GM23338 (cell line): ENCODE data around the gene HNRNPR. TPM values are rescaled to one million over a fixed set of nuclear protein-coding genes. Genes with fewer than 3 reads are reported as not detected.

Source experiments
- ATAC-seq: fragments of 200-7000 bp; cut with Tn5 transposase; 3 replicates; pipeline ENCODE4 v1.9.1; 2020
- DNase-seq: peaks from one replicate; pipeline ENCODE4 v3.0.0-alpha.2; 2015; ENCODE audit warnings: low spot score
- H2AFZ ChIP-seq: fragments of 200-600 bp; sonication (generic); 2 replicates; pipeline ENCODE4 v1.8.0; 2016; ENCODE audit warnings: antibody characterized with exemption, mild to moderate bottlenecking, moderate library complexity
- H3F3A ChIP-seq: fragments of 200-600 bp; sonication (generic); replicated peaks from 2 replicates; pipeline ENCODE4 v1.8.0; 2017; ENCODE audit warnings: antibody characterized with exemption, mixed run types, low read depth
- H3K27ac ChIP-seq: fragments of 200-600 bp; sonication (generic); 2 replicates; pipeline ENCODE4 v1.6.1; 2016; ENCODE audit warnings: low read depth
- H3K27me3 ChIP-seq: fragments of 200-600 bp; sonication (generic); 2 replicates; pipeline ENCODE4 v1.8.0; 2016; ENCODE audit warnings: mild to moderate bottlenecking, mixed run types, moderate library complexity; ENCODE audit not compliant: insufficient read depth
- H3K36me3 ChIP-seq: fragments of 200-600 bp; sonication (generic); 2 replicates; pipeline ENCODE4 v1.8.0; 2016; ENCODE audit warnings: mild to moderate bottlenecking; ENCODE audit not compliant: insufficient read depth
- H3K4me1 ChIP-seq: fragments of 200-600 bp; sonication (generic); 2 replicates; pipeline ENCODE4 v1.8.0; 2016; ENCODE audit warnings: mild to moderate bottlenecking, moderate library complexity; ENCODE audit not compliant: insufficient read depth
- H3K4me2 ChIP-seq: fragments of 200-600 bp; sonication (generic); 2 replicates; pipeline ENCODE4 v1.7.1; 2017; ENCODE audit warnings: mixed run types
- H3K4me3 ChIP-seq: fragments of 200-600 bp; sonication (generic); 2 replicates; pipeline ENCODE4 v1.6.1; 2016; ENCODE audit warnings: mixed run types
- H3K79me2 ChIP-seq: fragments of 200-600 bp; sonication (generic); replicated peaks from 2 replicates; pipeline ENCODE4 v1.8.0; 2017; ENCODE audit warnings: mild to moderate bottlenecking; ENCODE audit not compliant: insufficient read depth
- H3K9me2 ChIP-seq: fragments of 200-600 bp; sonication (generic); 2 replicates; pipeline ENCODE4 v1.8.0; 2017; ENCODE audit not compliant: insufficient read depth
- H4K20me1 ChIP-seq: fragments of 200-600 bp; sonication (generic); replicated peaks from 2 replicates; pipeline ENCODE4 v1.8.0; 2017; ENCODE audit warnings: mild to moderate bottlenecking; ENCODE audit not compliant: insufficient read depth
- H3K27ac Mint-ChIP-seq: 2 replicates; pipeline ENCODE4 v1.8.0; 2020; ENCODE audit warnings: inconsistent platforms, mild to moderate bottlenecking, moderate library complexity, mixed read lengths
- H3K27me3 Mint-ChIP-seq: 3 replicates; pipeline ENCODE4 v1.8.0; 2022; ENCODE audit warnings: low read depth, mild to moderate bottlenecking, moderate library complexity, mixed read lengths, inconsistent platforms; ENCODE audit not compliant: insufficient read depth, poor library complexity
- H3K36me3 Mint-ChIP-seq: 3 replicates; pipeline ENCODE4 v1.8.0; 2021; ENCODE audit warnings: low read depth, mild to moderate bottlenecking, inconsistent platforms, moderate library complexity, mixed read lengths
- H3K4me1 Mint-ChIP-seq: 3 replicates; pipeline ENCODE4 v1.8.0; 2020; ENCODE audit warnings: mild to moderate bottlenecking, inconsistent platforms, mixed read lengths
- H3K4me3 Mint-ChIP-seq: 3 replicates; pipeline ENCODE4 v1.8.0; 2021; ENCODE audit warnings: moderate library complexity, mild to moderate bottlenecking, inconsistent platforms, mixed read lengths
- H3K9me3 Mint-ChIP-seq: 3 replicates; pipeline ENCODE4 v1.8.0; 2020; ENCODE audit warnings: moderate library complexity, mild to moderate bottlenecking, inconsistent platforms, mixed read lengths
- EZH2 ChIP-seq: fragments of 200-600 bp; sonication (generic); IDR thresholded peaks from one replicate; pipeline ENCODE4 v1.8.0; 2017; ENCODE audit warnings: antibody characterized with exemption, mild to moderate bottlenecking, low read depth; ENCODE audit not compliant: unreplicated experiment
- NANOG ChIP-seq: IDR thresholded peaks from 2 replicates; pipeline ENCODE4 v1.6.1; 2016; ENCODE audit warnings: antibody characterized with exemption, borderline replicate concordance
- POLR2AphosphoS5 ChIP-seq: IDR thresholded peaks from 2 replicates; pipeline ENCODE4 v1.6.1; 2016; ENCODE audit warnings: antibody characterized with exemption, low read depth
- REST ChIP-seq: IDR thresholded peaks from one replicate; pipeline ENCODE4 v1.6.1; 2018; ENCODE audit warnings: antibody characterized with exemption; ENCODE audit not compliant: unreplicated experiment
- polyA plus RNA-seq: library from polyadenylated mRNA; unstranded; fragments of >200 nt; fragmentation: Nextera tagmentation; extraction: Ambion mirVana; gene quantifications from 2 replicates; pipeline ENCODE4 v1.2.1, GENCODE V29; 2016
- total RNA-seq: library from RNA; depleted of rRNA; stranded (reverse); fragments of >200 nt; shearing (Covaris generic); gene quantifications from 2 replicates; pipeline ENCODE4 v1.2.3, GENCODE V29; 2014
- TF ChIP-seq, protein P1 (sequence below): IDR thresholded peaks from 2 replicates; pipeline ENCODE4 v1.6.1; 2016; ENCODE audit warnings: antibody characterized with exemption
- TF ChIP-seq, protein P2 (sequence below): fragments of 250-450 bp; sonication (Bioruptor Pico); IDR thresholded peaks from 2 replicates; pipeline ENCODE4 v1.5.0; 2020; ENCODE audit warnings: mild to moderate bottlenecking, moderate library complexity

The HNRNPR gene
- total and polyA plus RNA-seq, 2 experiments from 2014 or later = 147 to 200 TPM

DNA sequence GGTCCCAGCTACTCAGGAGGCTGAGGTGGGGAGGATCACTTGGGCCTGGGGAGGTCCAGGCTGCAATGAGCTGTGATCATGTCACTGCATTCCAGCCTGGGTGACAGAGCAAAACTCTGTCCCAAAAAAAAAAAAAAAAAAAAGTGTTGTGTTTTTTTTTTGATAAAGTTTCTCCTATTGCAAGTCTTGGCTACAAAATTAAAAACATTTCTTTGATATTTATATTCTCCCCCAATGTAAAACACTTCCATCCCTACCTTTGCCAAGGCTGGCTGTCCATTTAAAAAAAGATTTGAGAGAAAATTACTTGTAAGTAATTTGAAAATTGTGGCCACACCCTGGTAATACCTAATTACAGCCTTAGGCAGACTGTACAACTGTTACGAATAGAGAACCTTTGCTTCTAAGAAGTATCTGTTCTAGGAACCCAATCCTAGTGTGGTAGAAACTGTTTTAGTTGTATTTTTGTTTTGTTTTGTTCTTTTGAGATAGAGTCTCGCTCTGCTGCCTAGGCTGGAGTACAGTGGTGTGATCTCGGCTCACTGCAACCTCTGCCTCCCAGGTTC, 14.3 kb upstream of the HNRNPR start:
- no peak overlapping the region for H3K4me2 ChIP-seq
- H3K4me1 ChIP-seq = no peaks in the 10 kb centered on the region
- H3K9me3 Mint-ChIP-seq = peaks cover 49% of the 10 kb centered on the region
- no peaks in the 10 kb centered on the region for H3K9me2 ChIP-seq
- no peaks in the 10 kb centered on the region for H3K79me2 ChIP-seq
- peaks cover 98% of the 10 kb centered on the region for H3K27me3 ChIP-seq
- H3K4me3 Mint-ChIP-seq = no peak overlapping the region
- no peak overlapping the region for H3K27ac ChIP-seq
- no peak for ATAC-seq
- H3K27ac Mint-ChIP-seq = no peak overlapping the region
- no peak overlapping the region for H2AFZ ChIP-seq
- no peak for DNase-seq
- peaks cover 31% of the 10 kb centered on the region for H4K20me1 ChIP-seq
- no peak for TF ChIP-seq EZH2
- TF ChIP-seq POLR2AphosphoS5 = no peak
- TF ChIP-seq, protein P1, sequence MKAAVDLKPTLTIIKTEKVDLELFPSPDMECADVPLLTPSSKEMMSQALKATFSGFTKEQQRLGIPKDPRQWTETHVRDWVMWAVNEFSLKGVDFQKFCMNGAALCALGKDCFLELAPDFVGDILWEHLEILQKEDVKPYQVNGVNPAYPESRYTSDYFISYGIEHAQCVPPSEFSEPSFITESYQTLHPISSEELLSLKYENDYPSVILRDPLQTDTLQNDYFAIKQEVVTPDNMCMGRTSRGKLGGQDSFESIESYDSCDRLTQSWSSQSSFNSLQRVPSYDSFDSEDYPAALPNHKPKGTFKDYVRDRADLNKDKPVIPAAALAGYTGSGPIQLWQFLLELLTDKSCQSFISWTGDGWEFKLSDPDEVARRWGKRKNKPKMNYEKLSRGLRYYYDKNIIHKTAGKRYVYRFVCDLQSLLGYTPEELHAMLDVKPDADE = no peak
- TF ChIP-seq NANOG = no peak
- no peak for TF ChIP-seq REST
- TF ChIP-seq, protein P2, sequence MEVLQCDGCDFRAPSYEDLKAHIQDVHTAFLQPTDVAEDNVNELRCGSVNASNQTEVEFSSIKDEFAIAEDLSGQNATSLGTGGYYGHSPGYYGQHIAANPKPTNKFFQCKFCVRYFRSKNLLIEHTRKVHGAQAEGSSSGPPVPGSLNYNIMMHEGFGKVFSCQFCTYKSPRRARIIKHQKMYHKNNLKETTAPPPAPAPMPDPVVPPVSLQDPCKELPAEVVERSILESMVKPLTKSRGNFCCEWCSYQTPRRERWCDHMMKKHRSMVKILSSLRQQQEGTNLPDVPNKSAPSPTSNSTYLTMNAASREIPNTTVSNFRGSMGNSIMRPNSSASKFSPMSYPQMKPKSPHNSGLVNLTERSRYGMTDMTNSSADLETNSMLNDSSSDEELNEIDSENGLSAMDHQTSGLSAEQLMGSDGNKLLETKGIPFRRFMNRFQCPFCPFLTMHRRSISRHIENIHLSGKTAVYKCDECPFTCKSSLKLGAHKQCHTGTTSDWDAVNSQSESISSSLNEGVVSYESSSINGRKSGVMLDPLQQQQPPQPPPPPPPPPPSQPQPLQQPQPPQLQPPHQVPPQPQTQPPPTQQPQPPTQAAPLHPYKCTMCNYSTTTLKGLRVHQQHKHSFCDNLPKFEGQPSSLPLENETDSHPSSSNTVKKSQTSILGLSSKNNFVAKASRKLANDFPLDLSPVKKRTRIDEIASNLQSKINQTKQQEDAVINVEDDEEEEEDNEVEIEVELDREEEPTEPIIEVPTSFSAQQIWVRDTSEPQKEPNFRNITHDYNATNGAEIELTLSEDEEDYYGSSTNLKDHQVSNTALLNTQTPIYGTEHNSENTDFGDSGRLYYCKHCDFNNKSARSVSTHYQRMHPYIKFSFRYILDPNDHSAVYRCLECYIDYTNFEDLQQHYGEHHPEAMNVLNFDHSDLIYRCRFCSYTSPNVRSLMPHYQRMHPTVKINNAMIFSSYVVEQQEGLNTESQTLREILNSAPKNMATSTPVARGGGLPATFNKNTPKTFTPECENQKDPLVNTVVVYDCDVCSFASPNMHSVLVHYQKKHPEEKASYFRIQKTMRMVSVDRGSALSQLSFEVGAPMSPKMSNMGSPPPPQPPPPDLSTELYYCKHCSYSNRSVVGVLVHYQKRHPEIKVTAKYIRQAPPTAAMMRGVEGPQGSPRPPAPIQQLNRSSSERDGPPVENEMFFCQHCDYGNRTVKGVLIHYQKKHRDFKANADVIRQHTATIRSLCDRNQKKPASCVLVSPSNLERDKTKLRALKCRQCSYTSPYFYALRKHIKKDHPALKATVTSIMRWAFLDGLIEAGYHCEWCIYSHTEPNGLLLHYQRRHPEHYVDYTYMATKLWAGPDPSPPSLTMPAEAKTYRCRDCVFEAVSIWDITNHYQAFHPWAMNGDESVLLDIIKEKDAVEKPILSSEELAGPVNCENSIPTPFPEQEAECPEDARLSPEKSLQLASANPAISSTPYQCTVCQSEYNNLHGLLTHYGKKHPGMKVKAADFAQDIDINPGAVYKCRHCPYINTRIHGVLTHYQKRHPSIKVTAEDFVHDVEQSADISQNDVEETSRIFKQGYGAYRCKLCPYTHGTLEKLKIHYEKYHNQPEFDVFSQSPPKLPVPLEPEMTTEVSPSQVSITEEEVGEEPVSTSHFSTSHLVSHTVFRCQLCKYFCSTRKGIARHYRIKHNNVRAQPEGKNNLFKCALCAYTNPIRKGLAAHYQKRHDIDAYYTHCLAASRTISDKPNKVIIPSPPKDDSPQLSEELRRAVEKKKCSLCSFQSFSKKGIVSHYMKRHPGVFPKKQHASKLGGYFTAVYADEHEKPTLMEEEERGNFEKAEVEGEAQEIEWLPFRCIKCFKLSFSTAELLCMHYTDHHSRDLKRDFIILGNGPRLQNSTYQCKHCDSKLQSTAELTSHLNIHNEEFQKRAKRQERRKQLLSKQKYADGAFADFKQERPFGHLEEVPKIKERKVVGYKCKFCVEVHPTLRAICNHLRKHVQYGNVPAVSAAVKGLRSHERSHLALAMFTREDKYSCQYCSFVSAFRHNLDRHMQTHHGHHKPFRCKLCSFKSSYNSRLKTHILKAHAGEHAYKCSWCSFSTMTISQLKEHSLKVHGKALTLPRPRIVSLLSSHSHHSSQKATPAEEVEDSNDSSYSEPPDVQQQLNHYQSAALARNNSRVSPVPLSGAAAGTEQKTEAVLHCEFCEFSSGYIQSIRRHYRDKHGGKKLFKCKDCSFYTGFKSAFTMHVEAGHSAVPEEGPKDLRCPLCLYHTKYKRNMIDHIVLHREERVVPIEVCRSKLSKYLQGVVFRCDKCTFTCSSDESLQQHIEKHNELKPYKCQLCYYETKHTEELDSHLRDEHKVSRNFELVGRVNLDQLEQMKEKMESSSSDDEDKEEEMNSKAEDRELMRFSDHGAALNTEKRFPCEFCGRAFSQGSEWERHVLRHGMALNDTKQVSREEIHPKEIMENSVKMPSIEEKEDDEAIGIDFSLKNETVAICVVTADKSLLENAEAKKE (CRISPR knock-in tag) = no peak
- no peaks in the 10 kb centered on the region for H3K4me1 Mint-ChIP-seq
- H3K27me3 Mint-ChIP-seq = peaks cover 100% of the 10 kb centered on the region
- H3K36me3 Mint-ChIP-seq = peaks cover 41% of the 10 kb centered on the region
- H3F3A ChIP-seq = 0 out of 2 replicates have a peak, but pooled peaks cover 3% of the 10 kb centered on the region
- H3K4me3 ChIP-seq = no peak overlapping the region
- H3K36me3 ChIP-seq = peaks cover 27% of the 10 kb centered on the region
